SK-N-MC (cell line): ENCODE measurements around the gene TM6SF1.

ENCODE experiments used
- EZH2 ChIP-seq: fragments of 200-600 bp; sonication (generic); IDR thresholded peaks from one replicate; pipeline ENCODE4 v1.6.1; 2017; ENCODE audit warnings: antibody characterized with exemption
- POLR2AphosphoS5 ChIP-seq: IDR thresholded peaks from 2 replicates; pipeline ENCODE4 v1.6.1; 2012; ENCODE audit warnings: mild to moderate bottlenecking, low read depth, low read length, borderline replicate concordance

DNA sequence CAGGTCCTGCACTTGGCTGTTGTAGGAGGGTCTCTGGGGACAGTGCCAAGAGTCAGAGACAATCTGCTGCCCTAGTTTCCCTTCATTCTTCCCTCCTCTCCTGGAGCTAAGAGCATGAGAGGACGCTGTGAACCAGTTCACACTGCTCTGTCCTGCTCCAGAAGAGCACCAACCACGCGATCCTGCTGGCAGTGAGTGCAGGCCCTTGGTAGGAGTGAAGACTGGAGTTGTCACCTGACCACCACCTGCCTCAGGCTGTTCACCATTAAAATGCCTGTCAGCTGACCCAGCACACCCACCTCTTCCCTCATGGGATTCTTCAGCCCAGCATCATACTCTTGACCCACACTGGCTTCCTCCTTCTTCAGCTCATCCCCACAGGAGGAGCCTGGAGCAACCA is 2.9 kb downstream of the TM6SF1 start:
- TF ChIP-seq EZH2 (no peak), POLR2AphosphoS5 (no peak)
